ENCODE results near the gene NPFFR1. TPM values are rescaled to one million over a fixed set of nuclear protein-coding genes. Genes with fewer than 3 reads are reported as not detected.

NPFFR1 gene
- total RNA-seq, 1 experiment from 2014 or later = 0.24 TPM

- H3K36me3 Mint-ChIP-seq (ENCODE audit: insufficient read depth, unreplicated experiment) = no peaks in the 10 kb centered on the region
- H3K9me3 Mint-ChIP-seq (ENCODE audit: low read depth, unreplicated experiment) = no peaks in the 10 kb centered on the region
- CTCF ChIA-PET = no interaction called here
- H3K27me3 Mint-ChIP-seq (ENCODE audit: unreplicated experiment) = no peaks in the 10 kb centered on the region
- no peak overlapping the region for H3K4me3 Mint-ChIP-seq (ENCODE audit: low read depth, unreplicated experiment)
- no peak overlapping the region for H3K27ac Mint-ChIP-seq (ENCODE audit: unreplicated experiment)
- no TSS peak for BruUV-seq (replicated peaks)
- no peaks in the 10 kb centered on the region for H3K4me1 Mint-ChIP-seq (ENCODE audit: low read depth, unreplicated experiment)
- DNase-seq = no peak
- intact Hi-C loops (cut with micrococcal nuclease; ENCODE audit: unreplicated experiment) = no loop called here
- TF ChIP-seq, protein P1, sequence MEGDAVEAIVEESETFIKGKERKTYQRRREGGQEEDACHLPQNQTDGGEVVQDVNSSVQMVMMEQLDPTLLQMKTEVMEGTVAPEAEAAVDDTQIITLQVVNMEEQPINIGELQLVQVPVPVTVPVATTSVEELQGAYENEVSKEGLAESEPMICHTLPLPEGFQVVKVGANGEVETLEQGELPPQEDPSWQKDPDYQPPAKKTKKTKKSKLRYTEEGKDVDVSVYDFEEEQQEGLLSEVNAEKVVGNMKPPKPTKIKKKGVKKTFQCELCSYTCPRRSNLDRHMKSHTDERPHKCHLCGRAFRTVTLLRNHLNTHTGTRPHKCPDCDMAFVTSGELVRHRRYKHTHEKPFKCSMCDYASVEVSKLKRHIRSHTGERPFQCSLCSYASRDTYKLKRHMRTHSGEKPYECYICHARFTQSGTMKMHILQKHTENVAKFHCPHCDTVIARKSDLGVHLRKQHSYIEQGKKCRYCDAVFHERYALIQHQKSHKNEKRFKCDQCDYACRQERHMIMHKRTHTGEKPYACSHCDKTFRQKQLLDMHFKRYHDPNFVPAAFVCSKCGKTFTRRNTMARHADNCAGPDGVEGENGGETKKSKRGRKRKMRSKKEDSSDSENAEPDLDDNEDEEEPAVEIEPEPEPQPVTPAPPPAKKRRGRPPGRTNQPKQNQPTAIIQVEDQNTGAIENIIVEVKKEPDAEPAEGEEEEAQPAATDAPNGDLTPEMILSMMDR (IDR thresholded peaks at IDR 0.05; ENCODE audit: unreplicated experiment) = no peak
Measured at GRCh38 chr10:70298393-70298792, 14.6 kb upstream of the NPFFR1 start.

- TF ChIP-seq, protein P1 (IDR thresholded peaks at IDR 0.05; ENCODE audit: unreplicated experiment) = no peak
- intact Hi-C loops (cut with micrococcal nuclease; ENCODE audit: unreplicated experiment) = no loop called here
Measured at GRCh38 chr10:70297224-70297623, 13.4 kb upstream of the NPFFR1 start.

DNA sequence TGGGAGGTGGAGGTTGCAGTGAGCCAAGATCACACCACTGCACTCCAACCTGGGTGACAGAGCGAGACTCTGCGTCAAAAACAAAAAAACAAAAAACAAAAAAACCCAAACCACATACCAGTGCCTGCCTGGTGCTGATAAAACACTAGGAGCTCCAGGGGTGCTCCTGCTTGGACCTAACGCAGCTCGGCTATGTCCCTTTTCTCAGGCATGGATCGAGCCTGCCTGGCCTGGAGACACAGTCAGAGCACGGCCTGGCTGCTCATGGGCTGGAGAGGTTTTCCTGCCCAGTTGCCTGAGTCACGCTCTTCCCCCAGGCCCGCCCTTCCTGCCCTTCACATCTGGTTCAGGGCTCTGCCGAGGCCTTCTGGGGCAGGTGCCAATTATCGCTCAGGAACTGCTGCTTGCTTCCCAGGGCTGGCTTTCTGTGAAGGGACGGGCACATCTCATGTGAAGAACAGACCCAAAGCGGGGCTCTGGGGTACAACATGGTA, 12.6 kb upstream of the NPFFR1 start:
- Mint-ChIP-seq H3K4me1 (ENCODE audit: low read depth, unreplicated experiment) (no peaks in the 10 kb centered on the region), H3K36me3 (ENCODE audit: insufficient read depth, unreplicated experiment) (no peaks in the 10 kb centered on the region), H3K27me3 (ENCODE audit: unreplicated experiment) (no peaks in the 10 kb centered on the region), H3K27ac (ENCODE audit: unreplicated experiment) (no peak overlapping the region), H3K4me3 (ENCODE audit: low read depth, unreplicated experiment) (no peak overlapping the region), H3K9me3 (ENCODE audit: low read depth, unreplicated experiment) (no peaks in the 10 kb centered on the region)
- DNase-seq = peak; percentile 29
- TF ChIP-seq, protein P1 (IDR thresholded peaks at IDR 0.05; ENCODE audit: unreplicated experiment) = no peak
- intact Hi-C loops (cut with micrococcal nuclease; ENCODE audit: unreplicated experiment) = no loop called here
- CTCF ChIA-PET = interaction anchor here (1.1 kb wide), 1 partner anchor 28 kb away, joined by 3 read pairs; no protein-coding TSS in a partner anchor
- no TSS peak for BruUV-seq (replicated peaks)

More at GRCh38 chr10:70297224-70297623, 13.4 kb upstream of the NPFFR1 start:
- no peak overlapping the region for H3K27ac Mint-ChIP-seq (ENCODE audit: unreplicated experiment)
- CTCF ChIA-PET = interaction anchor here (1.1 kb wide), 1 partner anchor 27 kb away, joined by 3 read pairs; no protein-coding TSS in a partner anchor
- H3K4me1 Mint-ChIP-seq (ENCODE audit: low read depth, unreplicated experiment) = no peaks in the 10 kb centered on the region
- no peak overlapping the region for H3K4me3 Mint-ChIP-seq (ENCODE audit: low read depth, unreplicated experiment)
- H3K27me3 Mint-ChIP-seq (ENCODE audit: unreplicated experiment) = no peaks in the 10 kb centered on the region
- BruUV-seq (replicated peaks) = no TSS peak
- no peak for DNase-seq
- no peaks in the 10 kb centered on the region for H3K9me3 Mint-ChIP-seq (ENCODE audit: low read depth, unreplicated experiment)
- no peaks in the 10 kb centered on the region for H3K36me3 Mint-ChIP-seq (ENCODE audit: insufficient read depth, unreplicated experiment)

GRCh38 chr10:70295926-70296325, 12.1 kb upstream of the NPFFR1 start:
- Mint-ChIP-seq H3K27me3 (ENCODE audit: unreplicated experiment) (no peaks in the 10 kb centered on the region), H3K4me3 (ENCODE audit: low read depth, unreplicated experiment) (no peak overlapping the region), H3K9me3 (ENCODE audit: low read depth, unreplicated experiment) (no peaks in the 10 kb centered on the region), H3K27ac (ENCODE audit: unreplicated experiment) (no peak overlapping the region), H3K36me3 (ENCODE audit: insufficient read depth, unreplicated experiment) (no peaks in the 10 kb centered on the region), H3K4me1 (ENCODE audit: low read depth, unreplicated experiment) (no peaks in the 10 kb centered on the region)
- intact Hi-C loops (cut with micrococcal nuclease; ENCODE audit: unreplicated experiment) = no loop called here
- TF ChIP-seq, protein P1 (IDR thresholded peaks at IDR 0.05; ENCODE audit: unreplicated experiment) = no peak
- BruUV-seq (replicated peaks) = no TSS peak
- DNase-seq = no peak
- CTCF ChIA-PET = no interaction called here

Measured in Calu3 (cell line).